ENCODE data around the gene MSMP. TPM values are rescaled to one million over a fixed set of nuclear protein-coding genes. Genes with fewer than 3 reads are reported as not detected.
A peak's percentile ranks its signal among the peaks of the same experiment; 100 is the strongest.

The MSMP gene, protein sequence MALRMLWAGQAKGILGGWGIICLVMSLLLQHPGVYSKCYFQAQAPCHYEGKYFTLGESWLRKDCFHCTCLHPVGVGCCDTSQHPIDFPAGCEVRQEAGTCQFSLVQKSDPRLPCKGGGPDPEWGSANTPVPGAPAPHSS
- polyA plus RNA-seq (2013) = not detected in 2 replicates

DNA sequence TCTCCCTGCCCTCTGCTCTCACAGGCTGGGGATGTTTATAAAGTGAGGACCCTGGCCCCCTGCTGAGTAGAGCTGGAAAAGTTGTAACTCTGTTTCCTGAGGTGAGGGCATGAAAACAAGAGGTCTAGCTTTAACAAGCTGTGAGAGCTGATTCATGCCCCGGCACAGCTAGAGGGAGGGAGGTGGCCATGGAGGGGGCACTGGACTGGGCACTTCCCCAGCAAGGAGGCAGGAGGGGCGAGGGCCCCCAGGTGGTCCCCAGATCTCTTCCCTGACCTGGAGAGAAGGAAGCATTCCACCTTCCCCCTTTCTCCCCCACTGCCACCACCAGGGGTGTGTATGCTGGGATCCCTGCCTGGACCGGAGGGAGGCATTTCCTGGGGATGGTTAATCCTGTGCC lies at the start of gene MSMP:
Gene MSMP (minus strand): TSS at position 13 of the 400 bp plus-strand sequence. CDS start 147 bp downstream, outside the sequence.
- H3K27ac ChIP-seq (ENCODE audit: low read depth, low read length) = no peak within 1 kb of the TSS
- H2BK120ac ChIP-seq (ENCODE audit: insufficient read depth, low read length, poor library complexity) = no peak within 1 kb of the TSS
- no peak within 1 kb of the TSS for H3K14ac ChIP-seq (ENCODE audit: low read length)
- H3K4ac ChIP-seq (ENCODE audit: low read depth, low read length) = no peak within 1 kb of the TSS
- H3K27me3 ChIP-seq (ENCODE audit: insufficient read depth, low read length) = no peaks in the 10 kb centered on the region
- no peak for DNase-seq
- no peak within 1 kb of the TSS for H3K23ac ChIP-seq (ENCODE audit: low read length)
- H3K4me2 ChIP-seq (ENCODE audit: low read length) = no peak within 1 kb of the TSS
- H2BK5ac ChIP-seq (ENCODE audit: low read depth, low read length, poor library complexity) = no peak within 1 kb of the TSS
- no peaks in the 10 kb centered on the region for H3K9me3 ChIP-seq (ENCODE audit: insufficient read depth, low read depth, low read length)
- H2AK5ac ChIP-seq (ENCODE audit: low read length) = no peak within 1 kb of the TSS
- WGBS (ENCODE audit: extremely low coverage, insufficient coverage, insufficient read length) = no CpG with 5 or more reads among the region's 3 CpGs
- no peak within 1 kb of the TSS for H4K91ac ChIP-seq (ENCODE audit: low read depth, low read length)
- H3K4me3 ChIP-seq (ENCODE audit: low read depth, low read length) = no peak within 1 kb of the TSS
- no peak within 1 kb of the TSS for H2BK12ac ChIP-seq (ENCODE audit: low read length)
- peaks cover 3% of the 10 kb centered on the region for H3K79me2 ChIP-seq (ENCODE audit: control insufficient read depth, insufficient read depth, low read length, poor library complexity)
- H4K8ac ChIP-seq (ENCODE audit: low read depth, low read length) = no peak within 1 kb of the TSS
- H3K36me3 ChIP-seq (ENCODE audit: control insufficient read depth in 1 of 2, insufficient read depth in 2 of 2, low read length in 2 of 2) = peaks cover 29 to 39% of the 10 kb centered on the region in 2 experiments
- H2AFZ ChIP-seq (ENCODE audit: insufficient read depth, low read length, poor library complexity) = no peak within 1 kb of the TSS
- no peak within 1 kb of the TSS for H3K9ac ChIP-seq (ENCODE audit: low read length)
- peaks cover 4 to 15% of the 10 kb centered on the region in 2 experiments for H3K4me1 ChIP-seq (ENCODE audit: control insufficient read depth in 1 of 2, insufficient read depth in 2 of 2, low read length in 2 of 2)
- no peak within 1 kb of the TSS for H3K18ac ChIP-seq (ENCODE audit: low read length)
- H4K12ac ChIP-seq (ENCODE audit: low read depth, low read length) = no peak within 1 kb of the TSS
- peaks cover 13% of the 10 kb centered on the region for H3K79me1 ChIP-seq (ENCODE audit: low read length)

- H2AFZ ChIP-seq (ENCODE audit: insufficient read depth, low read length, poor library complexity) = no peak overlapping the region
- H3K4me2 ChIP-seq (ENCODE audit: low read length) = no peak overlapping the region
- no peaks in the 10 kb centered on the region for H3K79me2 ChIP-seq (ENCODE audit: control insufficient read depth, insufficient read depth, low read length, poor library complexity)
- WGBS (ENCODE audit: extremely low coverage, insufficient coverage, insufficient read length) = no CpG with 5 or more reads among the region's 13 CpGs
- H3K4ac ChIP-seq (ENCODE audit: low read depth, low read length) = no peak overlapping the region
- H4K91ac ChIP-seq (ENCODE audit: low read depth, low read length) = no peak overlapping the region
- H3K79me1 ChIP-seq (ENCODE audit: low read length) = peaks cover 2% of the 10 kb centered on the region
- no peak overlapping the region for H4K12ac ChIP-seq (ENCODE audit: low read depth, low read length)
- no peak overlapping the region for H3K27ac ChIP-seq (ENCODE audit: low read depth, low read length)
- no peak overlapping the region for H4K8ac ChIP-seq (ENCODE audit: low read depth, low read length)
- H3K9ac ChIP-seq (ENCODE audit: low read length) = no peak overlapping the region
- H3K27me3 ChIP-seq (ENCODE audit: insufficient read depth, low read length) = no peaks in the 10 kb centered on the region
- no peak overlapping the region for H2BK120ac ChIP-seq (ENCODE audit: insufficient read depth, low read length, poor library complexity)
- peaks cover 11 to 15% of the 10 kb centered on the region in 2 experiments for H3K36me3 ChIP-seq (ENCODE audit: control insufficient read depth in 1 of 2, insufficient read depth in 2 of 2, low read length in 2 of 2)
- H2BK12ac ChIP-seq (ENCODE audit: low read length) = no peak overlapping the region
- H3K23ac ChIP-seq (ENCODE audit: low read length) = no peak overlapping the region
- H3K4me1 ChIP-seq (ENCODE audit: control insufficient read depth in 1 of 2, insufficient read depth in 2 of 2, low read length in 2 of 2) = peaks cover 15 to 23% of the 10 kb centered on the region in 2 experiments
- H3K9me3 ChIP-seq (ENCODE audit: insufficient read depth, low read depth, low read length) = peaks cover 2% of the 10 kb centered on the region
- H3K18ac ChIP-seq (ENCODE audit: low read length) = no peak overlapping the region
- H2AK5ac ChIP-seq (ENCODE audit: low read length) = no peak overlapping the region
- H3K4me3 ChIP-seq (ENCODE audit: low read depth, low read length) = no peak overlapping the region
- no peak overlapping the region for H3K14ac ChIP-seq (ENCODE audit: low read length)
- peak in 1 of 2 donors; percentile 25 for DNase-seq
- H2BK5ac ChIP-seq (ENCODE audit: low read depth, low read length, poor library complexity) = no peak overlapping the region
Measured at GRCh38 chr9:35801328-35802128, 47.5 kb upstream of the MSMP start.

GRCh38 chr9:35800530-35800929 lies 46.5 kb upstream of the MSMP start:
- Histone ChIP-seq H3K79me1 (ENCODE audit: low read length) (peaks cover 2% of the 10 kb centered on the region), H3K4ac (ENCODE audit: low read depth, low read length) (no peak overlapping the region), H2AK5ac (ENCODE audit: low read length) (no peak overlapping the region), H3K4me3 (ENCODE audit: low read depth, low read length) (no peak overlapping the region), H3K4me1 (ENCODE audit: control insufficient read depth in 1 of 2, insufficient read depth in 2 of 2, low read length in 2 of 2) (peaks cover 15 to 23% of the 10 kb centered on the region in 2 experiments), H2BK5ac (ENCODE audit: low read depth, low read length, poor library complexity) (no peak overlapping the region), H3K23ac (ENCODE audit: low read length) (no peak overlapping the region), H3K27ac (ENCODE audit: low read depth, low read length) (no peak overlapping the region), H3K18ac (ENCODE audit: low read length) (no peak overlapping the region), H2BK12ac (ENCODE audit: low read length) (peak overlapping the region; percentile 25), H4K8ac (ENCODE audit: low read depth, low read length) (no peak overlapping the region), H2BK120ac (ENCODE audit: insufficient read depth, low read length, poor library complexity) (no peak overlapping the region), H3K27me3 (ENCODE audit: insufficient read depth, low read length) (no peaks in the 10 kb centered on the region), H4K91ac (ENCODE audit: low read depth, low read length) (peak overlapping the region; percentile 45), H3K4me2 (ENCODE audit: low read length) (no peak overlapping the region), H3K79me2 (ENCODE audit: control insufficient read depth, insufficient read depth, low read length, poor library complexity) (no peaks in the 10 kb centered on the region), H2AFZ (ENCODE audit: insufficient read depth, low read length, poor library complexity) (no peak overlapping the region), H4K12ac (ENCODE audit: low read depth, low read length) (no peak overlapping the region), H3K14ac (ENCODE audit: low read length) (no peak overlapping the region), H3K9ac (ENCODE audit: low read length) (no peak overlapping the region), H3K9me3 (ENCODE audit: insufficient read depth, low read depth, low read length) (peaks cover 2% of the 10 kb centered on the region), H3K36me3 (ENCODE audit: control insufficient read depth in 1 of 2, insufficient read depth in 2 of 2, low read length in 2 of 2) (peaks cover 5 to 6% of the 10 kb centered on the region in 2 experiments)
- no peak for DNase-seq
- WGBS (ENCODE audit: extremely low coverage, insufficient coverage, insufficient read length) = no CpG with 5 or more reads among the region's 7 CpGs

DNA sequence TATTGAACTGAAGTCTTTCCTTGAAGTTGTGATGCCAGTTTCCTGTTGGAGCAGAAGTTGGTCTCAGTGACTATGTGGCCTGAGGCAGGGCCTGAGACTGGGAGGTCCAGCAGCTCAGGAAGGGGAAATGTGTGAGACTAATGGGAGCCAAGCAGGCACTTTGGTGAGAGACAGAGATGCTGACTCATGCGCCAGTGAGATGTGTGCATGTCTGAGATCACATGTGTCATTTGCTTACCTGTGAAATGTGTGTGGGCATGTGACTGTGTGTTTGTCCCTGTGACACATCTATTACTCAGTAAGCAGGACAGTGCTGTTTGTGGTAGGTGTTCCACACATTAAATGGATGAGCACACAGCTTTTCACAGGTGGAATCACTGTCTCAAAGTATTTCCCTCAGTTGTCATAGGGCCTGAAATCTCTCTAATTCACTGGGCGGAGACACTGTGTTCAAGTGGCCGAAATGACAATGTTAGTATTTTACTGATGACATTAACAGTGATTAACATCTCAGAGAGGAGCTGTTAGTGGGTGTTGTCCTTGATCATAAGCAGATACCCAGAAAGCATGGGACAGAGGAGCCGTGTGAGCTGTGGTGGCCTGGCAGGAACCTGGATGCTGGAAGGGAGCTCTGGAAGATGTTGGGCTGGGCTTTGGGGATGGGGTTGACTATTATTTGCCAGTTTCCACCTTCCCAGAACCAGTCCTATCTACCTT lies 44.7 kb upstream of the MSMP start:
- peaks cover 15 to 25% of the 10 kb centered on the region in 2 experiments for H3K4me1 ChIP-seq (ENCODE audit: control insufficient read depth in 1 of 2, insufficient read depth in 2 of 2, low read length in 2 of 2)
- no peak overlapping the region for H4K91ac ChIP-seq (ENCODE audit: low read depth, low read length)
- H3K4me3 ChIP-seq (ENCODE audit: low read depth, low read length) = no peak overlapping the region
- H4K8ac ChIP-seq (ENCODE audit: low read depth, low read length) = no peak overlapping the region
- no peak overlapping the region for H4K12ac ChIP-seq (ENCODE audit: low read depth, low read length)
- H2AFZ ChIP-seq (ENCODE audit: insufficient read depth, low read length, poor library complexity) = no peak overlapping the region
- no CpG with 5 or more reads among the region's 4 CpGs for WGBS (ENCODE audit: extremely low coverage, insufficient coverage, insufficient read length)
- peak overlapping the region; percentile 1 for H2BK120ac ChIP-seq (ENCODE audit: insufficient read depth, low read length, poor library complexity)
- no peaks in the 10 kb centered on the region for H3K79me2 ChIP-seq (ENCODE audit: control insufficient read depth, insufficient read depth, low read length, poor library complexity)
- H3K36me3 ChIP-seq (ENCODE audit: control insufficient read depth in 1 of 2, insufficient read depth in 2 of 2, low read length in 2 of 2) = peaks cover 3% of the 10 kb centered on the region in 2 experiments
- H3K18ac ChIP-seq (ENCODE audit: low read length) = no peak overlapping the region
- H3K23ac ChIP-seq (ENCODE audit: low read length) = no peak overlapping the region
- H2BK12ac ChIP-seq (ENCODE audit: low read length) = no peak overlapping the region
- H2AK5ac ChIP-seq (ENCODE audit: low read length) = no peak overlapping the region
- peak overlapping the region; percentile 8 for H3K4me2 ChIP-seq (ENCODE audit: low read length)
- peak overlapping the region; percentile 7 for H3K27ac ChIP-seq (ENCODE audit: low read depth, low read length)
- H3K9ac ChIP-seq (ENCODE audit: low read length) = no peak overlapping the region
- H3K14ac ChIP-seq (ENCODE audit: low read length) = no peak overlapping the region
- H3K79me1 ChIP-seq (ENCODE audit: low read length) = peaks cover 2% of the 10 kb centered on the region
- no peak overlapping the region for H2BK5ac ChIP-seq (ENCODE audit: low read depth, low read length, poor library complexity)
- H3K9me3 ChIP-seq (ENCODE audit: insufficient read depth, low read depth, low read length) = peaks cover 2% of the 10 kb centered on the region
- DNase-seq = peak; percentile 34 to 48
- no peak overlapping the region for H3K4ac ChIP-seq (ENCODE audit: low read depth, low read length)
- no peaks in the 10 kb centered on the region for H3K27me3 ChIP-seq (ENCODE audit: insufficient read depth, low read length)

All from trophoblast cell (in vitro differentiated cells and primary cell).